Measurements from ENCODE around the gene SORCS2.

The SORCS2 gene

DNA sequence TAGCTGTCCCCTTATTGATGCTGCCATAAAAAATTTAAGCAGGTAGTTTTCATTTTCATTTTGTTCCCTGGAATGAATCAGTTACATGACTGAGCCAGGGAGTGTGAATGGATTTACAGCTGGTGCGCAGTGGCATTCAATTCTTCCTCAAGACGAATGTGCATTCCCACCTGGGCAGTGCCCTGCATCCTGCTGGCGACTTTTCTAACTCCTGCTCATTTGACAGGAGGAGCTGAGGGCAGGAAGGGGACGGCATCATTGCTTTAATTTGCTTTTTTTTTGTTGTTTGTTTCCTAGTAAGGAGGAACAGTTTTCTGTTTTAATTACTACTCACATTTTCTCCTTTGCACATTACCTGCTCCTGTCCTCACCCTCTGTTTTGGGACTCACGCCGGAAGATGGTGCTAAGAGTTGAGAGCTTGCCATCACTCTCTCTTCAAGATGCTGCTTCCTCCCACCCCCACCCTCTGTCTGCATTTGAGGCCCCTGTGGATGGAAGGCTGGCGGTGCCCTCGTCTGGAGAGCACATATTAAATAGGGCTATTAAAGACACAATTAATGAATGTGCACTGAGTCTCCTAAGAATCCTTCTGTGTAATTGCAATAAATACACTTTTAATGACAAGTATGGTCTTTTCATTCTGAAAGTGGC lies 206.6 kb downstream of the SORCS2 start:
- no peak for DNase-seq

DNA sequence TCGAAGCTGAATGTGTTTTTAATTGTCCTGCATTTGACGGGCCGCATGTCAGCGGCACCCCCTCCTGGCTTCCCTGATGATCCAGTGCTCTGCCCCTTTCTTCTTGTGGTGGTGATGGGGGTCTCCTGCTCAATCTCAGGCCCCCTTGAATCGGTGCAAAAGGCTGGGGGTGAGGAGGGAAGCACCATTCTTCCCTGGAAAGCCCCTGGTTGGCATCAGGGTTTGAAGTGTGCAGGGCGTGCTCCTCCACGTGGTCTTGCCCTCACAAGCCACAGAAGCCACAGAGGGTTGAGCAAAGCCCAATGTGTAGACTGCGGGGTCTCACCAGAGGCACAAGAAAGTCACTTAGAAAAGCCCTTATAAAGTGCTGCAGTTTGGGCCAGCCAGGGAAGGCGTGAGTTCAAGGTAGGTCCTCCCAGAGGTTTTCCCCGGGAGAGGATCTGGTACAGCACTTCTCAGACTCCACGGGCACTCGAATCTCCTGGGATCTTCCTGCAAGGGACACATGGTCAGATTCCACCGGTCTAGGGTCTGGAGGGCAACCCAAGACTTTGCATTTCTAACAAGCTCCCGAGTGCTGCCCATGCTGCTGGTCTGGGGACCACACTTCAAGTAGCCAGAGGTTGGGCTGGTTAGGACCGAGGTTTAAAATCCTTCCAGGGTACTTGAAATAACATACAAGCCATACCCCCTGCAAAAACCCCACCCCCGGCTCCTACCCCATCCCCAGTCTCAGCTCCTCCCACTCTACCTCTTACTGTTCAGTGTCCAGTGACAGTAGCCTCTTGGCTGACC lies 207.3 kb downstream of the SORCS2 start:
- no peak for DNase-seq

DNA sequence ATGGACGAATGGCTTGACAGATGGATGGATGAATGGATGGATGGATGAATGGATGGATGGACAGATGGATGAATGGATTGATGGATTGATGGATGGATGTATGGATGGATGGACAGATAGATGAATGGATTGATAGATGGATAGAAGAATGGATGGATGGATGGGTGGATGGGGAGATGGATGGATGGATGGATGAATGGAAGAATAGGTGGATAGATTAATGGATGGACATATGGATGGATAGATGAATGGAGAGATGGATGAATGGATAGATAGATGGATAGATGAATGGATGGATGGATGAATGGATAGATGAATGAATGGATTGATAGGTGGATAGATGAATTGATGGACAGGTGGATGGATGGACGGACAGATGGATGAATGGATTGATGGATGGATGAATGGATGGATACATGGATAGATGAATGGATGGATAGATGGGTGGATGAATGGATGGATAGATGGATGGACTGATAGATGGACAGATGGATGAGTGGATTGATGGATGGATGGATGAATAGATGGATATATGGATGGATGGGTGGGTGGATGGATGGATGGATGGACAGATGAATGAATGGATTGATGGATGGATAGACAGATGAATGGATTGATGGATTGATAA lies 208.4 kb downstream of the SORCS2 start:
- no peak for DNase-seq

GRCh38 chr4:7402526-7402925 lies 210.2 kb downstream of the SORCS2 start:
- no peak for DNase-seq

GRCh38 chr4:7403001-7403400 lies 210.7 kb downstream of the SORCS2 start:
- DNase-seq: no peak

DNA sequence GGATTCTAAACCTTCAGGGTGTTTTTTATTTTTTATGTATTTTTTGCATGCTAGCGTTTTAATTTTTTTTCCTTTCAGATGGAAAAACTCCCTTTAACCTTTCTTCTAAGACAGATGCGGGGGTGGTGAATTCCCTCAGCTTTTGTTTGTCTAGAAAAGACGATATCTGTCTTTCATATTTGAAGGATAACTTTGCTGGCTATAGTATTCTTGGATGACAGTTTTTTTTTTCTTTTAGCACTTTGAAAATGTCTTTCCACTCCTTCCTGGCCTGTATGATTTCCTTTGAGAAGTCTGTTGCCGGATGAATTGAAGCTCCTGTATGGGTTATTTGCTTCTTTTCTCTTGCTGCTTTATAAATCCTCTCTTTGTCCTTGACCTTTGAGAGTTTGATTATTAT lies 215.8 kb downstream of the SORCS2 start:
- DNase-seq: no peak

DNA sequence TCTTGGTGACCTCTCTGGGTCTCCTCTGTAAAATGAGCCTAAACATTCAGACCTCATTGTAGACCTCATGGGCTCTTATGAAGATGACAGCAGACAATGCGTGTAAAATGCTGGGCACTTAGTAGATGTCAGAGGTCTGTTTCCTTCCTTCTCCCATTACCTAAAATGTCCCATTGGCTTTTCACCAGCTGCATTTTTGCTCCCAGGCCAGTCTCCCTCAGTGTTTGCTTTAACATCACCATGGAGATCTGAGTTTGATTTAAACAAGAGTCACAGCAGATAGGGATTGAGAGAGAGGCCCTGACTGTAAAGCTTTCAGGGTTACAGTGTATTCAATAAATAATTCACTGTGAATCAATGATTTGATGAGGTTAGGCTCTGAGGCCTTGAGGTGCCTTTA lies 218.1 kb downstream of the SORCS2 start:
- DNase-seq: no peak

- DNase-seq: no peak
These were observed 219.2 kb downstream of the SORCS2 start for GRCh38 chr4:7411491-7411890.

- DNase-seq: no peak
These were observed 219.7 kb downstream of the SORCS2 start for GRCh38 chr4:7411896-7412553.

- no peak for DNase-seq
These were observed 220.2 kb downstream of the SORCS2 start for GRCh38 chr4:7412554-7412912.

- DNase-seq: no peak
These were observed 221.7 kb downstream of the SORCS2 start for GRCh38 chr4:7414046-7414445.

GRCh38 chr4:7414736-7415510 lies 222.6 kb downstream of the SORCS2 start:
- DNase-seq: no peak

- no peak for DNase-seq
These were observed 223.8 kb downstream of the SORCS2 start for GRCh38 chr4:7415927-7416686.

GRCh38 chr4:7416745-7417432 lies 224.6 kb downstream of the SORCS2 start:
- DNase-seq: no peak

- DNase-seq: no peak
These were observed 225.3 kb downstream of the SORCS2 start for GRCh38 chr4:7417639-7418038.

- DNase-seq: no peak
These were observed 226.0 kb downstream of the SORCS2 start for GRCh38 chr4:7418131-7418943.

- no peak for DNase-seq
These were observed 227.8 kb downstream of the SORCS2 start for GRCh38 chr4:7419961-7420660.

DNA sequence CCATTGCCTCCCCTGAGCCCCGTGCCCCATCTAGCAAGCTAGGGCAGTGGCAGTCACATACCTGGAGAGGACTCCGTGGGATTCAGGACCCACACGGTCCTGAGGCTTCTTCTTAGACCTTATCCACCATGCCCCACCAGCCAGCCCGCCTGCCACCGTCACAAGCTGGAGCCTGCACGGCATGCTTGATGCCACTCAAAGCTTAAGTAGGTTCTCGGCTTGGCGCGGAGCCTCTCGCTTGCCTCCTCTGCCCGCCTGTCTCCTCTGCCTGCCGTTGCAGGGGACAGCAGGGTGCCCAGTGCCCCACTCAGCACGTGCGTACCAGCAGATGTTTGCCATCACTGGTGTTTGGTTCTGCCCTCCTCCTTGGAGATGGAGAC lies 228.3 kb downstream of the SORCS2 start:
- DNase-seq: no peak

GRCh38 chr4:7421356-7422150 lies 229.2 kb downstream of the SORCS2 start:
- no peak for DNase-seq

Measured in activated CD4-positive, alpha-beta T cell treated with anti-CD3 and anti-CD28 coated beads for 4 hours (primary cell).